GM21619 (cell line): ENCODE results near the gene CAMKK2.
"Not testable (repeated sequence)": the region's sequence is repeated elsewhere in the genome, so short reads cannot be mapped to it uniquely, and the experiment has no call there.

ENCODE experiments used
- ATAC-seq: cut with Tn5 transposase; IDR thresholded peaks from one replicate; pipeline ENCODE4 v1.9.1; 2021; ENCODE audit not compliant: unreplicated experiment

Gene CAMKK2

DNA sequence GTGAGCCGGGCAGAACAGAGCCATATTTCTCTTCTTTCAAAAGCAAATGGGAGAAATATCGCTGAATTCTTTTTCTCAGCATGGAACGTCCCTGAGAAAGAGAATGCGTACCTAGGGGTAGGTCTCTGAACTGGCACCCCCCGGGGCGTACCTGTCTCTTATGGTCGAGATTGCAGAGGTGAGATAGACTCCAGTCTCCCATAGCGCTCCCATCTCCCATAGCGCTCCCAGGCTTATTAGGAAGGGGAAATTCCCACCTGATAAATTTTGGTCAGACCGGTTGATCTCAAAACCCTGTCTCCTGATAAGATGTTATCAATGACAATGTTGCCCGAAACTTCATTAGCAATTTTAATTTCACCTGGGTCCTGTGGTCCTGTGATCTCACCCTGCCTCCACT lies 16.0 kb downstream of the CAMKK2 start:
- not testable (repeated sequence) for ATAC-seq

DNA sequence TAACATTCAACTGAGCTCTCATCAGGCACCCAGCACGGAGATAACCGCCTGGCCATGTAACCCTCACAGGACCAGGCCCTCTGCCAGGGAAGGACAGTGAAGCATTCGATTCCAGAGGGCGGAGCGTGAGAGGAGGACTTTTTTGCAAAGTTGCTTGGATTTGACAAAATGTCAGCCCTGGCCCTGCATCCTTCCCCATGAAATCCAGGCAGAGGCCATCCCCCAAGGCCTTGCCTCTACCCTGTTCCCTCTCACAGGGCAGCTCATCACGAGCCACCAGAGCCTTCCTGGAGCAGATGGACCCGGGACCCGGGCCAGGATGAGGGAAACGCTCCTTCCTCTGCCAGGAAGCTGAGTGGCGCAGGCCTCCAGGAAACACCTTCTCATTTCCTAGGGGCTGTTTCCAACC lies 17.0 kb downstream of the CAMKK2 start:
- ATAC-seq, result no peak

DNA sequence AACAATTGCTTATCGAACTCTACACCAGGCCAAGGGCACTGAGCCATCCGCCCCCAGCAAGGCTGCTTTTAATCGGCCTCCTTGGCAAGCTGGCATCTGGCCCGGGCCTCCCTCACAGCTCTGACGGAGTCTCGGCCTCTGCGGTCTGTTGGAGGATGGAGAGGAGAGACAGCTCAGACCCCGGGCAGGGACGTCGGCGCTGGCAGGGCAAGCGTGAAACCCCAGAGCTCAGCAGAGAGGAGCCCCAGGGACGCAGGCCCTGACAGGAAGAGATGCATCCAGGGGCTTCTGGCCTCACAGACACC lies 17.5 kb downstream of the CAMKK2 start:
- no peak for ATAC-seq

DNA sequence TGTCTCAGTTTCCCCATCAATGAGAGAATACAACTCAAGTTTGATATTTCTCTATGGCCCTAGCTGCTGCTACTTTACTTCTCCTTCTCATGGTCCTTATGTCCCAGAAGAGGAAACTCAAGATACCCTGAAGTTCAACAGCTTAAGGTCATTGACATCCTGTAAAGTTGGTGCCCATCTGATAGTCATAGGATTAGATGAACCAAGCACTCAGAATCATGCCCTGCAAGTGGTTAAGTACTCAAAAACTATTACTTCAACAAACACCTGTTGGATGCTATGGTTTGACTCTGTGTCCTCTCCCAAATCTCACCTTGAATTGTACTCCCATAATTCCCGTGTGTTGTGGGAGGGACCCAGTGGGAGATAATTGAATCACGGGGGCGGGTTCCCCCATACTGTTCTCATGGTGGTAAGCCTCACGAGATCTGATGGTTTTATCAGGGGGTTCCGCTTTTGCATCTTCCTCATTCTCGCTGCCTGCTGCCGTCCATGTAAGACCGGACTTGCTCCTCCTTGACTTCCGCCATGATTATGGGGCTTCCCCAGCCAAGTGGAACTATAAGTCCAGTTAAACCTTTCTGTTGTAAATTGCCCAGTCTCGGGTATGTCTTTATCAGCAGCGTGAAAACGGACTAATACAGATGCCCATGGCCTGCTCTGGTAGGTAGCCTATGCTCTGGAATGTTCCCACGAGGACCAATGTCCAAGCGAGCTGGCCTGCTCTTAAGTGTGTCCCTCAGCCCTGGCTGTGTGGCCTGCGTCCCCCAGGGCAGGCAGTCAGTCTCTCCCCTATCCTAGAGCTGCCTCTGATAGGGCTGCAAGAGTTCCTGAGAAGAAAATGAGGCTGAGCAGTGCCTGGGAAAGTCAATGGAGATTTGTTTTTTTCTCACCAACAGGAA lies 18.1 kb downstream of the CAMKK2 start:
- no peak for ATAC-seq

DNA sequence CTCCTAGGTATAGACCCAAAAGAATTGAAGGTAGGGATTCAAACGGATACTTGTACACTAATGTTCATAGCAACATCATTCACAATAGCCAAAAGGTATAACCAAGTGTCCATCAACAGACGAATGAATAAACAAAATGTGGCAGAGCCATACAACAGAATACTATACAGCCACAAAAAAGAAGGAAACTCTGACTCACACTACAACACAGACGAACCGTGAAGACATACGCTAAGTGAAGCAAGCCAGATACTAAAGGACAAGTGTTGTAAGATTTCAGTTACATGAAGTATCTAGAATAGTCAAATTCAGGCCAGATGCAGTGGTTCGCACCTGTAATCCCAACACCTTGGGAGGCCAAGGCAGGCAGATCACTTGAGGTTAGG lies 19.1 kb downstream of the CAMKK2 start:
- no peak for ATAC-seq

DNA sequence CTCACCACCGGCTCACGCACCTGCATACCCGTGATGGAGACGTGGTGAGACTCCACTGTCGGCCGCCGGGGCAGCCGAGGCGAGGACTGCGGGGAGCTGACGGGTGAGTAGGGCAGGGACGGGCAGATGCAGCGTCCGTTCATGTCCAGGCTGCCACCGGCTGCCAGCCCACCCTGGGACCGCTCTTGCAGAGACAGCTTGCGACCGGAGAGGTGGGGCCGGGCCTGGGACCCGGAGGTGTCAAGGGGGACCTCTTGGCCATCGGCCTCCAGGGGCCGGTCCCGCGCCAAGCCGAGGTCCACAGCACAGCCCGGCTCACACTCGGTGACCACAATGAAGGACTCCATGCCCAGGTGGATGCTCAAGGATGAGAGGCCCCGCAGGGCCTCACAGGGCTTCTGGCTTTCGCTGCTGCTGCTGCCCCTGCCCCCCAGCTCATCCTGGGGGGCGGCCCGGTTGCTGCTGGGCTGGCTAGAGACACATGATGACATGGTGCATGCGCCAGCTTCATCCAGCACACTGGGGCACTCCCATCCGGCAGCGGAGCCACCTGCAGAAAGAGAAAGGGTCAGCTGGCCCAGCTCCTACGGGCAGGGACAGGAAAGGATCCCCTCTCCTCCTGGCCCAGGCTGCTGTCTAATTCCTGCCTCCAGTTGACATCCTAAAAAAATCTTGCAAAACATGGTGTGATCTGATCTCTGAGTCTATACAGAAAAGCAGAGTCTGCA lies 22.3 kb downstream of the CAMKK2 start:
- no peak for ATAC-seq

DNA sequence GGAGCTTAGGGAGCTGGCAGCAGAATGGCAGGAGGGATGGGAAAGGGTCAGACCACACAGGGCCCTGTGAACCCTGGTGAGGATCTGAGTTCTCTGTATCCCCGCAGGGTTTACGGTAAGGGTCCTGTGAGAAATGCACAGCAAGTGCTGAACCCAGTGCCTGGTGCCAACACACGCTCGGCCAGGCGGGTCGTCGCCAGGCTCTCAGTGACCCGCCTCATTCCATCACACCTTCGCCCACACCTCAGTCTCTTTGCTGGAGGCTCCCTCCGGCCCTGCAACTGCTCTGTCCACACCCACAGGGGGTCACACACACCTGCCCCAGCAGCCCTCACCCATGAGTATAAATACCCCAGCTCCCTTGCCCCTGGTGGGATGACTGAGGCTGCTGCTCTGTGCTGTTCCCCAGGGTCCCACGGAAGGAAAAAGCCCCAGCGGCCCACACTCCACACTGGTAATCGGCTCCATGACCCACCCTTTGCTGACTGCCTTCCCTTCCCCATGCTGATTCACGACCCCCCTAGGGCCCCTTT lies 23.1 kb downstream of the CAMKK2 start:
- ATAC-seq, result no peak

DNA sequence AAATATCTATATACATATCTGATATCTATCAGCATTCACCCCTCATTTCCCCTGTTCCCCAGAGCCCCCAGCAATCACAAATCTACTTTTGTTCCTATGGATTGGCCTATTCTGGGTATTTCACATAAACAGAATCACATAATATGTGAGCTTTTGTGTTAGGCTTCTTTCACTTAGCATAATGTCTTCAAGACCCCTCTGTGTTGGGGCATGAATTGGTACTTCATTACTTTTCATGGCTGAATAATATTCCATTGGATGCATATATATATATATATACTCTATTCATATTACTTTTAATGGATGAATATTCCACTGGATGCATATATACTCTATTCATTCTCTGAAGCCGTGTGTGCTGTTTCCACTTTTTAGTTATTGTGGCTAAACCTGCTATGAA lies 28.7 kb downstream of the CAMKK2 start:
- no peak for ATAC-seq

DNA sequence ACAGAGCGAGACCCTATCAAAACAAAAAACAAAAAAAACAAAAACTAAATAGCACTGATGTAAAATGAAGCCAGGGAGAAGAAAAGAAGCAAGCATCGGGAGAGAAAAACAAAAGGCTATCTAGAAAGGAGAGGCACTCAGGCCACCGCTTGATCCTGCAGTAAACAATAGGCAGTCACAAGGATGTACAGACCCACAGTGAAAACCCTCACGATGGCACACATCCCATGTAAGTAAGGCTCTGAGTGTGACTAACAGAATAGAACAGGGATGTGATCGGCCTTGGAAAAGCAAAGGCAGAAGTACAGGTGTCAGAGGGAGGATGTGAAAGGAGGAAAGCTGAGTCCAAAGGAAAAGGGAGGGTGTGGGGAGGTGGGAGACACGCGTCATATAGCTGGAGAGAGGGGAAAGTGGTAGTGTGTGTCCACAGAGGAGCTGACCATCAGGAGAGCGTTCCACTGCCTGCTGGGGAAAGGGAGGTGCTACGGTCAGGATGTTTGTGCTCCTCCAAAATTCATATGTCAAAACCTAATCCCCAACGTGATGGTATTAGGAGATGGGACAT lies 31.5 kb downstream of the CAMKK2 start:
- ATAC-seq, result no peak

DNA sequence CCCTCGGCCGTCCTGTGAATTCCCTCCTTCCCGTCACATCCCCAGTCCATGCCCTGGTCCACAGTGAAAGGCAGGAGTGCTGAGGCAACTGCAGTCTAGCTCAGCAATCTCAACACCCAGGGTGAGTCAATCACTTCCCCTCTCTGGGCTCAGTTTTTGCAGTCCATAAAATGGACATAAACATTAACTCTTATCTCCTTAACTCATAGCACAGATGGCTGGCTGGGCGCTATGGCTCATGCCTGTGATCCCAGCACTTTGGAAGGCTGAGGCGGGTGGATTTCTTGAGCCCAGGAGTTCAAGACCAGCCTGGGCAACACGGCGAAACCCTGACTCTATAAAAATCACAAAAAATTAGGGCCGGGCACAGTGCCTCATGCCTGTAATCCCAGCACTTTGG lies 32.4 kb downstream of the CAMKK2 start:
- ATAC-seq, result no peak

DNA sequence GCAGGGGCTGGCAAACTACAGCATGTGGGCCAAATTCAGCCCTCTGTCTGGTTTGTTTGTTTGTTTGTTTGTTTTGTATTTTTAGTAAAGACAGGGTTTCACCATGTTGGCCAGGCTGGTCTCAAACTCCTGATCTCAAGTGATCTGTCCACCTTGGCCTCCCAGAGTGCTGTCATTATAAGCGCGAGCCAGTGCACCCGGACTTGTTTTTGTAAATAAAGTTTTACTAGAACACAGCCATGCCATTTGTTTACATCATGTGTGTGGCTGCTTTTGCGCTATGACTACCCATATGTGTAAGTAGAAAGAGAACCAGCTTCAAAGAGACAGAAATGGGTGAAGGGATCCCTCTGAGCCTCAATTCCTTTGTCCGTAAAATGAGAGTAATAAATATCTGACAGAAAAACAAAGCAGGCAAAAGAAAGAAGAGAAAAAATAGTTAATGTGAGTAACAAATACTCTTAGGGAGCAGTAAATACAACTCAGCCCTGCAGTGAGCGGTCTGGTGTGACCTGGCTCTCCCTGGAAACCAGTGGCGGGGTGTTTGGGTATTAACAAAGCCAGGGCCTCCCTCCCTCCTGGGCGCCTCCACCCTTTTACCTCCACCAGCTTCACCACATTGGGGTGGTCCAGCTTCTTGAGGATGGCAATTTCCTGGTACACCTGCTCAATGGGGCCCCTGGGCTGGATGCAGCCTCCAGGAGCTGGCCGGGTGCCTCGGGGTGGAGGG lies 33.1 kb downstream of the CAMKK2 start:
- no peak for ATAC-seq

DNA sequence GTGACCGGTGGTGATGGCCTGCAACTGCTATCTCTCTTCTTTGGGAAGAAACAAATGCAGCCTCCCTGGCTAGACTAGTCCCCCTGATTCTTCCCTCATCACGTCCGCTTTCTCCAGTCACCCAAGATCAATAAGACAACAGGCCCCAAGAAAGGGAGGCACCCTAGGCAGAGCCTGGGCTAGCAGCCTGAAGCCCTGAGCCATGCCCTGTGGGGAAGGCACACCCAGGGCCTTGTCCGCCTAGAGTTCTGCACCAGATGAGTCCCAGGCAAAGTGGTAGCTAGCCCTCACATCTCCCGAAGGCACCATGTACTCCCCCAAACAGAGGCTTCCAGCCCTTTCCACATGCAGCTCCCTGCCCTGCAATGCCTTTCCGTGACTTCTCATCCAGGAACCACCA lies 35.1 kb downstream of the CAMKK2 start:
- no peak for ATAC-seq

DNA sequence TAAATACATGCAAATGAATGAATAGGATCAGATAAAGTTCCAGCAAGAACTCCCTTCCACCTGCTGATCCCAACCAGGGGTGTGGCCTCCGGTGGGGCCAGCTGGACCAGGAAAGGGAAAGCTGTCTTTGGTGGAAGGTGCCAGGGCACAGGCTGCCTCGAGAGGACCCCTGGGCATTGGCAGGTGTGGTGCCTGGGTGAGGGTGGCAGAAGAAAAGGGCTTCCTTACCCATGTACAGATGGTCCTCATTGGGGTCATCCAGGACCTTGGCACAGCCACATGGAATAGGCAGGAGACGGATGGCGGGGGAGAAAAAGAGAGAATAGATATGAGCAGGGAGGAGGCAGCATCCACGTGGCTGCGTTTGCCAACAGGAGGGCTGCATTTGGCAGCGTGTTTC lies 36.4 kb downstream of the CAMKK2 start:
- no peak for ATAC-seq

DNA sequence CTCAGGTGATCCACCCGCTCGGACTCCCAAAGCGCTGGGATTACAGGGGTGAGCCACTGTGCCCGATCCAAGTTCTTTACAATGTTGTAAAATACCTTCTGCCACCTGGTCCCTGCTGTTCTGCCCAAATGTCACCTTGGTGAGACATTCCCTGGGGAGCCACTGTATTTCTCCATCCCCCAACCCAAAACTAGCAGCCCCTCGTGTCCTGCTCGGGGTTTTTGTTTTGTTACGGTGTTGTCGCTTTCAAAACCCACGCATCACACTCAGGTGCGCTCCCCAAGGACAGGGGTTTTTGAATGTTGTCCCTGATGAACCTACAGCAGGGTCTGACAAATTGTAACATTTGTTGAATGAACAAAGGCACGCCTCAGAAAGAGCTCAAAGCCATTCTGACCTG lies 37.4 kb downstream of the CAMKK2 start:
- no peak for ATAC-seq

DNA sequence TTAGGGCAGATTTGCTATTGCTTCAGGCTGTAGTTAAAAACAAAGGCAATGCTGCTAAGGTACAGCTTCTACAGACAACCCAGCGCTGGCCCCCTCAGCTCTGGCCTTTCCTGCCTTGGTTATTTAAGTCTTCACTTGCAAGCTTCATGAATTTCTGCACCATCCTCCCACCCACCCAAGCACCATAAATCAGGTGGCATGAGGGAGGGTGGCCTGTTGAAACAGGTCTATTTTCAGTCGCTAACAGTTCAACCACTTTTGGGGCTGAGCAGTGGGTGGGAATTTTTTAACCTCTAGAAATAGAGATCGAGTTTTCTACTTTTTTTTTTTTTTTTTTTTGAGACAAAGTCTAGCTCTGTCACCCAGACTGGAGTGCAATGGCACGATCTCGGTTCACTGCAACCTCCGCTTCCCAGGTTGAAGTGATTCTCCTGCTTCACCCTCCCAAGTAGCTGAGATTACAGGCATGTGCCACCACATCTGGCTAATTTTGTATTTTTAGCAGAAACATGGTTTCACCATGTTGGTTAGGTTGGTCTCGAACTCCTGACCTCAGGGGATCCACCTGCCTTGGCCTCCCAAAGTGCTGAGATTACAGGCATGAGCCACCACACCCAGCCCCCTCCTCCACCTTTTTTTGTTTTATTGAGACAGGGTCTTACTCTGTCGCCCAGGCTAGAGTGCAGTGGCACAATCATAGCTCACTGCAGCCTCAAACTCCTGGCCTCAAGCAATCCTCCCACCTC lies 38.6 kb downstream of the CAMKK2 start:
- not testable (repeated sequence) for ATAC-seq

DNA sequence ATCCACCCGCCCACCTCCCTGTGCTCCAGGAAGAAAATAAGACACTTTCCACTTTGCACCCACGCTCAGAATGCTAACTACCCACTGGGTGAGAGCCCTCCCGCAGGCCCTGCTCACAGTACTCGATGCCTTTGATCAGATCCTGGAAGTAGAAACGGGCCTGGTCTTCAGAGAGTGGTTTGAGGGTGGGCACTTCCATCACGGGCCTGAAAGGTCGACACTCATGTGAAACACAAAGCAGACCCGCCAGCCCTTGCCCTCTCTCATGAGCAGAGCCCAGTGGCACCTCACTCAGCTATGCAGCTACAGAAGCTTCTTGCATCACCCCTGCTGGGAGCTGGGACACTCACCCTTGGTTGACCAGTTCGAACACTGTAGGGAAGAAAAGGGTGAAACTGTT lies 41.1 kb downstream of the CAMKK2 start:
- no peak for ATAC-seq

DNA sequence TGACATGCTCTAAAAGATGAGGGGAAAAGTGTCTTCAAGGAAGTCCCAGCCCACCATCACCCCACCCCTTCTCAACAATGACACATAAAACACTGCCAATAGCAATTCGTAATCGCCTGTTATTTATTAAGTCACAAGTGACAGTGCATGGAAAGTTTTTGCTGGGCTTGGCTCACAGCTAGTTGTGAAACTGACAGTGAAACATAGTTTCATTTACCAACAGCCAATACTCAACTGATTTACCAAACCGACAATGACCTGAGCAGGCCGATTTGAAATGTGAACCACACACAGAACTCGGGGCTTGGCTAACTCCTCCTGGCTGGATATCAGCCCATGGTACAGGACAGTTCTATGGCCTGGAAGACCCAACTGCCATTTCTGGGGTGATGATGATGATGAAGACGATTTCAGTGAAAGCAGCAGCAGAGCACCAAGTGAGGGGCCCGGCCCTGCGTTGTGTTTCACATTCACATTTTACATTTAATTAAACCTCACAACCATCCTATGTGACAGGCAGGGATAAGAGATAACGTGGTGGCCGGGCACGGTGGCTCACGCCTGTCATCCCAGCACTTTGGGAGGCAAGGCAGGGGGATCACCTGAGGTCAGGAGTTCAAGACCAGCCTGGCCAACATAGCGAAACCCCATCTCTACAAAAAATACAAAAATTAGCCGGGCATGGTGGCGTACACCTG lies 42.7 kb downstream of the CAMKK2 start:
- ATAC-seq, result no peak

DNA sequence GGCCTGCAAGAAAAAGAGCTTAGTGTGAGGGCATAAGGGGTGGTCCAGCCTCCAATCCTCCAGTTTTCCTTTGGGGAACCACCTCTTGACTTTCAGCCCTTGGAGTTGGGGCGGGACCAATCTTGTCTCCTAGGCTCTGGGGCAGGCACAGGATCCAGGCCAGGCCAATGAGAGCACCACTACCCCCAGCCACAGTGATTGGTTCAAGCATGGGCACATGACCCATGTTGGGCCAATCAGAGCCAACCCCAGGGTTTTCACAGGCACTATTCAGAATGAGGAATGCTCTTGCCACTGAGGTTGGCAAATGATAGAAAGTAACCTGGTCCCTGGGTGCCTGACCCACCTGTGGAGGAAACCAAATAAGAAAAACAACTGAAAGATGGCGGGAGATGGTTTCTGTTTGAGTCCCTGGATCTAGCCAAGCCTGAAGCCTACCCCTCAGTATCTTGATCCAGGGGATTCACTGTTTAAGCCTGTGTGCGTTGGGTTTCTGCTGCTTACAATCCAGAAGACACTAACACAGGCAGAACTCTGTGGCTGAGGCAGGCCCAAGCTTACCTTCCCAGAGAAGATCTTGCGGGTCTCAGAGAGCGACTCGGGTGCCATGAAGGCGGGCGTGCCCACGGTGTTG lies 43.7 kb downstream of the CAMKK2 start:
- ATAC-seq, result no peak

DNA sequence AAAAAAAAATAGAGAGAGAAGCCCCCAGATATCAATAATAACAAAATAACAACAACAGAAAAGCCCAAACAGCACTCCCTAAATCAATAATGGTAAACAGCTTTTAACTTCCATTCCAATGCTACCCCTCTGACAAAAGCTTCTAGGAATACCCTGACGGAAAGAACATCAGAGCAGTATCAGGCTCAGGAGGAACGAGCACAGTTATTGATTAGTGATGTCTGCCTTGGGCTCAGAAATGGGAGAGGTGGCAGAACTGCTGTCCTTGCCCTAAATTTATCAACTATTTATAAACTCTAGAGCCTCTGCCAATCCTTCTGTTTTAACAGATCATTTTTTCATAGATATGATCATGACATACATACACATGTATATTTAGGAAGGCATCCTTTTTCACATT lies 44.7 kb downstream of the CAMKK2 start:
- no peak for ATAC-seq

DNA sequence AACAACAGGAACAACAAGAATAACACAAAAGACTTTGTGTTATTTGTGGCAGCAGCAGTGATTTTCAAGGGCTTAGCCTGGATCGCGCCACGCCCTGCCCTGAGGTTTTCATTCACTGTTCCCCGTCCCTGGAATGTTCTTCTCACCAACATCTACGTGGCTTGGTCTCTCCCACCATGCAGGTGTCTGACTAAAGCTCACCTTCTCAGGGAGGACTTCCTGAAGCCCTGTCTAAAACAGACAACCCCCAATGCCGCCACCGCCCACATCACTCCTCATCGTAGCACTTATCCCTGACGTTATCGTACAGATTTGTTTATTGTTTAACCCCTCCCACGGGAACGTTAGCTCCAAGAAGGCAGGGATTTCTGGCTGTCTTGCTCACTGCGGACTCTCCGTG lies 46.1 kb downstream of the CAMKK2 start:
- ATAC-seq, result no peak
